Endothelial cell of umbilical vein (primary cell): ENCODE data around the gene CSNK2B. TPM values are rescaled to one million over a fixed set of nuclear protein-coding genes. Genes with fewer than 3 reads are reported as not detected.

Experiments
- BruUV-seq: library from RNA; stranded (reverse); fragments of 400-500 nt; replicated peaks from 2 replicates; lab custom pipeline; 2021; lab: Mats Ljungman, UMichigan
- CTCF ChIA-PET: fragments of 300-600, 350-600 bp; sonication (Branson Sonifier 250); formaldehyde crosslinking; loops from one replicate; lab custom pipeline; 2021; ENCODE audit warnings: antibody characterized with exemption, inconsistent platforms; lab: Charles Lee
- POLR2A ChIA-PET: fragments of 300-600, 350-600 bp; sonication (Branson Sonifier 250); formaldehyde crosslinking; loops from one replicate; lab custom pipeline; 2021; ENCODE audit warnings: antibody characterized with exemption, inconsistent platforms; lab: Charles Lee
- DNase-seq: peaks from one replicate; pipeline ENCODE4 v3.0.0-alpha.2; 2011; ENCODE audit warnings: low read depth, low spot score
- FAIRE-seq: peaks from 2 replicates; lab custom pipeline; 2011; peaks lifted over from hg19 to GRCh38; lab: Jason Lieb, UNC
- H2AFZ ChIP-seq: 2 replicates; pipeline ENCODE4 v1.6.0; 2012; ENCODE audit warnings: low read depth, low read length, control low read depth, inconsistent platforms
- H3K27ac ChIP-seq: 2 replicates; pipeline ENCODE4 v1.5.1; 2011; ENCODE audit warnings: low read depth, mild to moderate bottlenecking, control low read depth, low read length, moderate library complexity; ENCODE audit not compliant: insufficient read depth
- H3K27me3 ChIP-seq, 2 experiments: 2 replicates each; pipeline versions ENCODE4 v1.6.0 to v1.6.1; 2011; ENCODE audit warnings: low read length in 2 of 2, mixed read lengths in 1 of 2; ENCODE audit not compliant: control insufficient read depth in 2 of 2, insufficient read depth in 2 of 2
- H3K36me3 ChIP-seq, 2 experiments: 2 replicates in 1 of 2; 3 replicates in 1 of 2; pipeline ENCODE4 v1.5.1; 2011; ENCODE audit warnings: low read length in 2 of 2, mild to moderate bottlenecking in 1 of 2, moderate library complexity in 1 of 2; ENCODE audit not compliant: control insufficient read depth in 2 of 2, insufficient read depth in 2 of 2; ENCODE audit errors: extremely low read depth in 1 of 2
- H3K4me1 ChIP-seq: 3 replicates; pipeline ENCODE4 v1.5.1; 2011; ENCODE audit warnings: mild to moderate bottlenecking, low read length; ENCODE audit not compliant: control insufficient read depth, insufficient read depth; ENCODE audit errors: extremely low read depth
- H3K4me2 ChIP-seq: 2 replicates; pipeline ENCODE4 v1.6.1; 2011; ENCODE audit warnings: low read length, control low read depth, mixed read lengths; ENCODE audit not compliant: insufficient read depth
- H3K4me3 ChIP-seq, 3 experiments: fragments of 200-600 bp in 1 of 3; sonication (generic), shearing (Covaris generic) in 1 of 3; replicated peaks in 1 of 3; 2 replicates each; pipeline ENCODE4 v1.5.1; 2011 to 2016; ENCODE audit warnings: control low read depth in 3 of 3, low read length in 3 of 3, mild to moderate bottlenecking in 2 of 3, inconsistent platforms in 1 of 3, low read depth in 1 of 3, moderate library complexity in 1 of 3; ENCODE audit not compliant: insufficient read depth in 1 of 3
- H3K79me2 ChIP-seq: 2 replicates; pipeline ENCODE4 v1.6.0; 2012; ENCODE audit warnings: low read length, inconsistent platforms; ENCODE audit not compliant: control insufficient read depth, insufficient read depth
- H3K9ac ChIP-seq: replicated peaks from 2 replicates; pipeline ENCODE3; 2011; ENCODE audit warnings: low read length, control low read depth; ENCODE audit not compliant: insufficient read depth; ENCODE audit errors: extremely low read depth
- H3K9me1 ChIP-seq: replicated peaks from 3 replicates; pipeline ENCODE4 v1.6.0; 2011; ENCODE audit warnings: mild to moderate bottlenecking, low read length; ENCODE audit not compliant: control insufficient read depth, insufficient read depth; ENCODE audit errors: extremely low read depth
- H3K9me3 ChIP-seq: replicated peaks from 2 replicates; pipeline ENCODE4 v1.5.1; 2012; ENCODE audit warnings: low read length, inconsistent platforms; ENCODE audit not compliant: control insufficient read depth, insufficient read depth
- H4K20me1 ChIP-seq: replicated peaks from 2 replicates; pipeline ENCODE3; 2011; ENCODE audit warnings: mild to moderate bottlenecking, low read length; ENCODE audit not compliant: control insufficient read depth, insufficient read depth; ENCODE audit errors: extremely low read depth
- MYC ChIP-seq: IDR thresholded peaks from one replicate; pipeline ENCODE4 v1.6.1; 2011; ENCODE audit warnings: mild to moderate bottlenecking, low read depth, low read length
- dilution Hi-C: fragments of 300-500 bp; cut with MboI; formaldehyde crosslinking; loops from one replicate; pipeline ENCODE4 v1.15.0; 2019; ENCODE audit warnings: low sequenced_read_pairs; ENCODE audit not compliant: extremely low pct_ligation_motif_present
- intact Hi-C: fragments of 100-400 bp; cut with micrococcal nuclease; formaldehyde crosslinking; loops from one replicate; pipeline ENCODE4 v1.10.0; 2022
- polyA plus RNA-seq, 4 experiments: library from polyadenylated mRNA; depleted of rRNA in 3 of 4; stranded (reverse) in 3 of 4; unstranded in 1 of 4; fragments of >200 nt; gene quantifications; 2 replicates each; pipeline versions ENCODE4 v1.2.1 to v1.2.3, GENCODE V29; 2011 to 2012; ENCODE audit warnings: missing spikeins in 1 of 4
- total RNA-seq: library from RNA; stranded (reverse); gene quantifications from 2 replicates; pipeline ENCODE4 v1.2.3, GENCODE V29; 2021
- TF ChIP-seq, protein P1 (sequence below), 2 donors: IDR thresholded peaks; 1 replicate in 1 of 2; 2 replicates in 1 of 2; pipeline ENCODE4 v1.5.1; 2011; ENCODE audit warnings: low read length in 2 of 2, mild to moderate bottlenecking in 2 of 2, moderate library complexity in 2 of 2, control low read depth in 1 of 2, inconsistent platforms in 1 of 2, low read depth in 1 of 2; ENCODE audit not compliant: insufficient read depth in 1 of 2; ENCODE audit errors: extremely low read depth in 1 of 2

CSNK2B gene
- total and polyA plus RNA-seq, 2 donors (not counting 3 experiments of a cell fraction or from before 2014, with no cell fraction given): 159 to 206 TPM

DNA sequence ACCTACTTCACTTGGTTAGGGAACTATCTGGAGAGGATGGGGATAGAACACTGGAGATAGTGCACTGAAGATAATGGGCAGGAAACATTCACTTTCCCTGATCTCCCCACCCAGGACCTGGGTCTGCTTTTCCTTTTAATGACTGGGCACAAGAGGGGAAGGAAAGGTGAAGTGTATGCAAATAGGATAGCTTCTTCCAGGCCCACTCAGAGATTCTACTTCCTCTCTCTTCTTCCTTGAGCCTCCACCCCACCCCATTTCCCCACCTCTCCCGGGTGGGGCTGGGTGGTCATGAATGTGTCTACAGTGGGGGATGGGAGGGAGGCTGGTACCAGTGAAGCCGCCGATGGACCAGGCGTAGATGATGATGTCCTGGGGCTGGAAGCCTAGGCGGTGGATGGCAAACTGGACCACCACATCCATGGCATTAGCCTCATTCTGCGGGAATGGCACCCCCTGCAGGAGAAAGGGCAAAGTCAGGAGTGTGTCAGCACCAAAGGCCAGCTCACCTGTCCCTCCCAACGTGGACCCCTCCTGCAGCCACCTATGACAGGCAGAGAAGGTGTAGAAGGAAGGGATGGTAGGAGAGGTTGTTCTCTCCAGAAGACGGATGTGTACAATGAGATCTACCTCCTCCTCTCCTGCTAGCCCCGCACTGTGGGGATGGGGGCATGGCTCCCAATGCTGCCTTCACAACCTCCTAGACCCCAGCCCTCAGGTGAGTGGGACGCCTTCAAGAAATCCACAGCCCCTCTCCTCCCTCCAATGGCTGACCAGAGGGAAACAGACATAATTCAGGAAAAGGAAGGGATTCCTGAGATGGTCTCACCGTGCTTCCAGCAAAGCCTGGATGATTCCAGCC, 23.6 kb downstream of the CSNK2B start:
- H4K20me1 ChIP-seq: no peaks in the 10 kb centered on the region
- H3K4me3 ChIP-seq: no peak overlapping the region
- no peaks in the 10 kb centered on the region for H3K79me2 ChIP-seq
- intact Hi-C loops: no loop called here
- CTCF ChIA-PET: interaction anchor here (0.6 to 2.1 kb wide), 7 partner anchors 9 to 201 kb away, joined by 3 to 12 read pairs (median 6); partner anchors contain the start of genes BAG6 and LY6G5C
- TF ChIP-seq, protein P1, sequence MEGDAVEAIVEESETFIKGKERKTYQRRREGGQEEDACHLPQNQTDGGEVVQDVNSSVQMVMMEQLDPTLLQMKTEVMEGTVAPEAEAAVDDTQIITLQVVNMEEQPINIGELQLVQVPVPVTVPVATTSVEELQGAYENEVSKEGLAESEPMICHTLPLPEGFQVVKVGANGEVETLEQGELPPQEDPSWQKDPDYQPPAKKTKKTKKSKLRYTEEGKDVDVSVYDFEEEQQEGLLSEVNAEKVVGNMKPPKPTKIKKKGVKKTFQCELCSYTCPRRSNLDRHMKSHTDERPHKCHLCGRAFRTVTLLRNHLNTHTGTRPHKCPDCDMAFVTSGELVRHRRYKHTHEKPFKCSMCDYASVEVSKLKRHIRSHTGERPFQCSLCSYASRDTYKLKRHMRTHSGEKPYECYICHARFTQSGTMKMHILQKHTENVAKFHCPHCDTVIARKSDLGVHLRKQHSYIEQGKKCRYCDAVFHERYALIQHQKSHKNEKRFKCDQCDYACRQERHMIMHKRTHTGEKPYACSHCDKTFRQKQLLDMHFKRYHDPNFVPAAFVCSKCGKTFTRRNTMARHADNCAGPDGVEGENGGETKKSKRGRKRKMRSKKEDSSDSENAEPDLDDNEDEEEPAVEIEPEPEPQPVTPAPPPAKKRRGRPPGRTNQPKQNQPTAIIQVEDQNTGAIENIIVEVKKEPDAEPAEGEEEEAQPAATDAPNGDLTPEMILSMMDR (IDR thresholded peaks at IDR 0.05; ENCODE audit: extremely low read depth in 1 of 2, insufficient read depth in 1 of 2, low read depth in 1 of 2, low read length in 2 of 2): peak; percentile 46 to 59
- no peak for TF ChIP-seq MYC
- no peak overlapping the region for H3K9ac ChIP-seq
- H3K27ac ChIP-seq: no peak overlapping the region
- no peak for FAIRE-seq
- POLR2A ChIA-PET: no interaction called here
- BruUV-seq: no TSS peak
- H3K36me3 ChIP-seq: peaks cover 0 to 45% of the 10 kb centered on the region in 2 experiments
- DNase-seq: no peak
- dilution Hi-C loops: no loop called here
- no peak overlapping the region for H2AFZ ChIP-seq
- peaks cover 10% of the 10 kb centered on the region for H3K4me1 ChIP-seq
- no peak overlapping the region for H3K4me2 ChIP-seq
- H3K9me3 ChIP-seq: no peaks in the 10 kb centered on the region
- H3K27me3 ChIP-seq: no peaks in the 10 kb centered on the region
- H3K9me1 ChIP-seq: no peaks in the 10 kb centered on the region
